Hepatocyte (in vitro differentiated cells): Measurements from ENCODE around the gene CD44. TPM values are rescaled to one million over a fixed set of nuclear protein-coding genes. Genes with fewer than 3 reads are reported as not detected.

Experiments
- DNase-seq: peaks from one replicate; pipeline ENCODE4 v3.0.0-alpha.2; 2016; ENCODE audit warnings: low spot score
- H2AFZ ChIP-seq: fragments of 200-600 bp; sonication (generic); 2 replicates; pipeline ENCODE4 v1.6.0; 2016; ENCODE audit warnings: antibody characterized with exemption, mild to moderate bottlenecking
- H3K27ac ChIP-seq: fragments of 200-600 bp; sonication (generic); 2 replicates; pipeline ENCODE4 v1.5.1; 2016; ENCODE audit warnings: mild to moderate bottlenecking
- H3K27me3 ChIP-seq: fragments of 200-600 bp; sonication (generic); 2 replicates; pipeline ENCODE4 v1.6.1; 2016
- H3K36me3 ChIP-seq: fragments of 200-600 bp; sonication (generic); replicated peaks from 2 replicates; pipeline ENCODE4 v1.5.1; 2016; ENCODE audit warnings: low read depth; ENCODE audit not compliant: insufficient read depth
- H3K4me1 ChIP-seq: fragments of 200-600 bp; sonication (generic); 2 replicates; pipeline ENCODE4 v1.5.1; 2016; ENCODE audit warnings: mild to moderate bottlenecking, moderate library complexity; ENCODE audit not compliant: insufficient read depth
- H3K4me2 ChIP-seq: fragments of 200-600 bp; sonication (generic); 2 replicates; pipeline ENCODE4 v1.6.0; 2016
- H3K4me3 ChIP-seq: fragments of 200-600 bp; sonication (generic); 2 replicates; pipeline ENCODE4 v1.5.1; 2016; ENCODE audit warnings: mild to moderate bottlenecking
- H3K79me2 ChIP-seq: fragments of 200-600 bp; sonication (generic); 2 replicates; pipeline ENCODE4 v1.6.0; 2017; ENCODE audit warnings: mild to moderate bottlenecking
- H3K9me2 ChIP-seq: fragments of 200-600 bp; sonication (generic); replicated peaks from 2 replicates; pipeline ENCODE4 v1.6.0; 2017; ENCODE audit warnings: mild to moderate bottlenecking; ENCODE audit not compliant: insufficient read depth
- H3K9me3 ChIP-seq: fragments of 200-600 bp; sonication (generic); 2 replicates; pipeline ENCODE4 v1.5.1; 2016; ENCODE audit warnings: low read depth, mild to moderate bottlenecking
- H4K20me1 ChIP-seq: fragments of 200-600 bp; sonication (generic); 2 replicates; pipeline ENCODE4 v1.6.0; 2016; ENCODE audit warnings: mild to moderate bottlenecking; ENCODE audit not compliant: insufficient read depth, poor library complexity, severe bottlenecking
- CTCF ChIP-seq: fragments of 200-600 bp; sonication (generic); IDR thresholded peaks from 2 replicates; pipeline ENCODE4 v1.5.1; 2016; ENCODE audit warnings: antibody characterized with exemption, mild to moderate bottlenecking; ENCODE audit not compliant: poor library complexity
- EZH2 ChIP-seq: fragments of 200-600 bp; sonication (generic); IDR thresholded peaks from 2 replicates; pipeline ENCODE4 v1.6.1; 2016; ENCODE audit warnings: antibody characterized with exemption, mild to moderate bottlenecking, borderline replicate concordance
- EZH2phosphoT487 ChIP-seq: fragments of 200-600 bp; sonication (generic); IDR thresholded peaks from one replicate; pipeline ENCODE4 v1.6.1; 2018; ENCODE audit warnings: antibody characterized with exemption, mild to moderate bottlenecking, low read depth, moderate library complexity; ENCODE audit not compliant: unreplicated experiment, severe bottlenecking
- WGBS: methylation state at CpG from one replicate; pipeline ENCODE4 v1.1.6; 2016; ENCODE audit warnings: low lambda C conversion rate; ENCODE audit errors: missing lambda C conversion rate; 5-methylcytosine and 5-hydroxymethylcytosine counted together
- polyA plus RNA-seq: library from polyadenylated mRNA; unstranded; fragments of >200 nt; fragmentation: Nextera tagmentation; extraction: Ambion mirVana; gene quantifications from 2 replicates; pipeline ENCODE4 v1.2.1, GENCODE V29; 2016
- total RNA-seq: library from RNA; depleted of rRNA; stranded (reverse); fragments of >200 nt; gene quantifications from 2 replicates; pipeline ENCODE4 v1.2.3, GENCODE V29; 2014

The CD44 gene
- total and polyA plus RNA-seq, 2 experiments from 2014 or later, result 17.5 to 29.5 TPM

- H3K79me2 ChIP-seq, result no peaks in the 10 kb centered on the region
- H3K27ac ChIP-seq, result no peak overlapping the region
- H3K4me3 ChIP-seq, result no peak overlapping the region
- H3K9me2 ChIP-seq, result no peaks in the 10 kb centered on the region
- H3K36me3 ChIP-seq, result no peaks in the 10 kb centered on the region
- TF ChIP-seq EZH2 (no peak), EZH2phosphoT487 (no peak), CTCF (no peak)
- no peak overlapping the region for H2AFZ ChIP-seq
- H3K27me3 ChIP-seq, result no peaks in the 10 kb centered on the region
- H4K20me1 ChIP-seq, result no peaks in the 10 kb centered on the region
- H3K4me1 ChIP-seq, result no peaks in the 10 kb centered on the region
- H3K9me3 ChIP-seq, result no peaks in the 10 kb centered on the region
- 89% methylated on average over 1 of the region's 1 CpG for WGBS
- no peak overlapping the region for H3K4me2 ChIP-seq
- DNase-seq, result no peak
These were observed 102.1 kb downstream of the CD44 start for GRCh38 chr11:35241083-35241482.

- no peak for DNase-seq
- Histone ChIP-seq H3K36me3 (no peaks in the 10 kb centered on the region), H3K9me3 (no peaks in the 10 kb centered on the region), H2AFZ (no peak overlapping the region), H4K20me1 (no peaks in the 10 kb centered on the region), H3K4me3 (no peak overlapping the region), H3K4me1 (no peaks in the 10 kb centered on the region), H3K27me3 (no peaks in the 10 kb centered on the region), H3K4me2 (no peak overlapping the region), H3K27ac (no peak overlapping the region), H3K79me2 (no peaks in the 10 kb centered on the region), H3K9me2 (no peaks in the 10 kb centered on the region)
- TF ChIP-seq CTCF (no peak), EZH2 (no peak), EZH2phosphoT487 (no peak)
- WGBS, result 94% methylated on average over 1 of the region's 1 CpG
These were observed 102.6 kb downstream of the CD44 start for GRCh38 chr11:35241531-35241930.

- Histone ChIP-seq H3K36me3 (no peaks in the 10 kb centered on the region), H4K20me1 (no peaks in the 10 kb centered on the region), H3K27ac (no peak overlapping the region), H3K9me3 (no peaks in the 10 kb centered on the region), H3K27me3 (no peaks in the 10 kb centered on the region), H3K4me2 (no peak overlapping the region), H3K4me1 (no peaks in the 10 kb centered on the region), H3K9me2 (no peaks in the 10 kb centered on the region), H3K79me2 (no peaks in the 10 kb centered on the region), H2AFZ (no peak overlapping the region), H3K4me3 (no peak overlapping the region)
- DNase-seq, result no peak
- TF ChIP-seq EZH2phosphoT487, result no peak
- WGBS, result 90% methylated on average over 3 of the region's 3 CpGs
These were observed 103.7 kb downstream of the CD44 start for GRCh38 chr11:35242412-35243242.

GRCh38 chr11:35243774-35244173, 104.8 kb downstream of the CD44 start:
- Histone ChIP-seq H3K79me2 (no peaks in the 10 kb centered on the region), H3K4me2 (no peak overlapping the region), H3K4me1 (no peaks in the 10 kb centered on the region), H3K27ac (no peak overlapping the region), H3K36me3 (no peaks in the 10 kb centered on the region), H3K27me3 (no peaks in the 10 kb centered on the region), H3K4me3 (no peak overlapping the region), H3K9me3 (no peaks in the 10 kb centered on the region), H4K20me1 (no peaks in the 10 kb centered on the region), H2AFZ (no peak overlapping the region), H3K9me2 (no peaks in the 10 kb centered on the region)
- WGBS, result 98% methylated on average over 2 of the region's 2 CpGs
- TF ChIP-seq EZH2 (no peak), EZH2phosphoT487 (no peak), CTCF (no peak)
- no peak for DNase-seq
